ENCODE measurements around the gene INSIG2.

DNA sequence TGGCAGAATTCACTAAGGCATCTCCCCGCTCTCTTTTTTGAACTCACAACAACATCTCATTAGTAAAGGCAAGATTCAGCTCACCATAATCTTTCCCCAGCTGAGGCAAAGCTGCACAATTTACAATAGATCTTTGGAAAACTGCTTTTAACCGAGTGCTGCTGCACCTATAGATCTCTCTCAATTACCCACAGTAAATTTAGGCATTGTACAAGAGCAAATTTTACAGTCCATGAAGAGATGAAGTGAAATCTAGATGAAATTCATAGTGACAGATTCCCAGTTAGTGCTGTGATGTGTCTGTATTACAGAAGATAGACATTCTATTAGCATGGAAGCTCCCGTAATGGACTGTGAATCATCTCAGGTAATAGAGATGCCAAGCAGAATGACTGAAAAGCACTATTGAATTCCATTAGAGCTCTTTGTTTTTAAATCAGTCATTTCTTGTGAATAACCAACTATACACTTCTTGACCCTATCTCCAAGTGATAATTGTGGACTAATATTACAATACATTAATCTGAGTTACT, 36.4 kb upstream of the INSIG2 start:
- TF ChIP-seq, protein P1, sequence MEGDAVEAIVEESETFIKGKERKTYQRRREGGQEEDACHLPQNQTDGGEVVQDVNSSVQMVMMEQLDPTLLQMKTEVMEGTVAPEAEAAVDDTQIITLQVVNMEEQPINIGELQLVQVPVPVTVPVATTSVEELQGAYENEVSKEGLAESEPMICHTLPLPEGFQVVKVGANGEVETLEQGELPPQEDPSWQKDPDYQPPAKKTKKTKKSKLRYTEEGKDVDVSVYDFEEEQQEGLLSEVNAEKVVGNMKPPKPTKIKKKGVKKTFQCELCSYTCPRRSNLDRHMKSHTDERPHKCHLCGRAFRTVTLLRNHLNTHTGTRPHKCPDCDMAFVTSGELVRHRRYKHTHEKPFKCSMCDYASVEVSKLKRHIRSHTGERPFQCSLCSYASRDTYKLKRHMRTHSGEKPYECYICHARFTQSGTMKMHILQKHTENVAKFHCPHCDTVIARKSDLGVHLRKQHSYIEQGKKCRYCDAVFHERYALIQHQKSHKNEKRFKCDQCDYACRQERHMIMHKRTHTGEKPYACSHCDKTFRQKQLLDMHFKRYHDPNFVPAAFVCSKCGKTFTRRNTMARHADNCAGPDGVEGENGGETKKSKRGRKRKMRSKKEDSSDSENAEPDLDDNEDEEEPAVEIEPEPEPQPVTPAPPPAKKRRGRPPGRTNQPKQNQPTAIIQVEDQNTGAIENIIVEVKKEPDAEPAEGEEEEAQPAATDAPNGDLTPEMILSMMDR (IDR thresholded peaks at IDR 0.05): no peak
- no peak for TF ChIP-seq POLR2A (IDR thresholded peaks at IDR 0.05)

Data from adrenal gland (tissue), 5 donors.